H1 (cell line): ENCODE measurements around the gene NT5M. TPM values are rescaled to one million over a fixed set of nuclear protein-coding genes. Genes with fewer than 3 reads are reported as not detected.
A peak's percentile ranks its signal among the peaks of the same experiment; 100 is the strongest.

Experiments
- CTCF ChIA-PET: fragments of 300-600 bp; sonication (Branson Sonifier 250); formaldehyde crosslinking; loops from one replicate; lab custom pipeline; 2021; ENCODE audit not compliant: partially characterized antibody; lab: Charles Lee
- POLR2A ChIA-PET: fragments of 300-600 bp; sonication (Branson Sonifier 250); formaldehyde crosslinking; loops from one replicate; lab custom pipeline; 2021; ENCODE audit warnings: inconsistent platforms; ENCODE audit not compliant: partially characterized antibody; lab: Charles Lee
- DNase-seq, 2 experiments: peaks; one replicate each; pipeline versions ENCODE4 v3.0.0 to v3.0.0-alpha.2; 2010 to 2022; ENCODE audit warnings: low spot score in 2 of 2, low read depth in 1 of 2, mixed read lengths in 1 of 2
- FAIRE-seq: peaks from 2 replicates; lab custom pipeline; 2011; peaks lifted over from hg19 to GRCh38; lab: Jason Lieb, UNC
- H2AFZ ChIP-seq: 2 replicates; pipeline ENCODE4 v1.8.1; 2012; ENCODE audit warnings: low read length, inconsistent platforms
- H2AK5ac ChIP-seq: 2 replicates; pipeline ENCODE4 v1.6.1; 2013; ENCODE audit warnings: low read depth, low read length
- H2BK120ac ChIP-seq: replicated peaks from 2 replicates; pipeline ENCODE3; 2013; ENCODE audit warnings: low read depth, low read length, inconsistent platforms
- H2BK12ac ChIP-seq: 2 replicates; pipeline ENCODE4 v1.6.1; 2013; ENCODE audit warnings: low read depth, low read length
- H2BK15ac ChIP-seq: 2 replicates; pipeline ENCODE4 v1.6.1; 2013; ENCODE audit warnings: low read length
- H2BK20ac ChIP-seq: 2 replicates; pipeline ENCODE4 v1.6.1; 2013; ENCODE audit warnings: low read length
- H2BK5ac ChIP-seq: 2 replicates; pipeline ENCODE4 v1.6.1; 2013; ENCODE audit warnings: low read depth, low read length
- H3K14ac ChIP-seq: 2 replicates; pipeline ENCODE4 v1.6.1; 2013; ENCODE audit warnings: inconsistent platforms; ENCODE audit not compliant: insufficient read length
- H3K18ac ChIP-seq: 2 replicates; pipeline ENCODE4 v1.6.1; 2013; ENCODE audit warnings: low read length; ENCODE audit errors: extremely low read depth
- H3K23ac ChIP-seq: 2 replicates; pipeline ENCODE4 v1.6.1; 2013; ENCODE audit warnings: inconsistent platforms; ENCODE audit not compliant: insufficient read length
- H3K23me2 ChIP-seq: 2 replicates; pipeline ENCODE4 v1.6.1; 2013; ENCODE audit warnings: low read depth, low read length
- H3K27ac ChIP-seq: 2 replicates; pipeline ENCODE4 v1.6.1; 2011; ENCODE audit warnings: low read depth, low read length, inconsistent platforms
- H3K27me3 ChIP-seq, 4 experiments: replicated peaks in 1 of 4; 1 replicate in 1 of 4; 2 replicates in 3 of 4; pipeline versions ENCODE4 v1.6.1 to v1.8.1; 2011 to 2013; ENCODE audit warnings: low read length in 3 of 4, mild to moderate bottlenecking in 3 of 4, inconsistent platforms in 2 of 4, mixed read lengths in 2 of 4, moderate library complexity in 1 of 4; ENCODE audit not compliant: control insufficient read depth in 3 of 4, insufficient read depth in 3 of 4; ENCODE audit errors: extremely low read depth in 1 of 4
- H3K36me3 ChIP-seq, 4 experiments: 2 replicates each; pipeline versions ENCODE4 v1.6.1 to v1.8.1; 2011 to 2013; ENCODE audit warnings: mild to moderate bottlenecking in 4 of 4, low read length in 3 of 4, moderate library complexity in 2 of 4, control low read depth in 1 of 4, inconsistent platforms in 1 of 4; ENCODE audit not compliant: insufficient read depth in 4 of 4, control insufficient read depth in 2 of 4
- H3K4ac ChIP-seq: replicated peaks from 2 replicates; pipeline ENCODE3; 2013; ENCODE audit warnings: low read length, low read depth, mixed read lengths, inconsistent platforms; ENCODE audit not compliant: insufficient read length
- H3K4me1 ChIP-seq, 4 experiments: replicated peaks in 1 of 4; 1 replicate in 1 of 4; 2 replicates in 3 of 4; pipeline versions ENCODE4 v1.6.1 to v1.8.1; 2011 to 2013; ENCODE audit warnings: low read length in 3 of 4, inconsistent platforms in 2 of 4, mixed read lengths in 1 of 4; ENCODE audit not compliant: insufficient read depth in 4 of 4, control insufficient read depth in 3 of 4
- H3K4me2 ChIP-seq, 2 experiments: 2 replicates each; pipeline versions ENCODE4 v1.6.1 to v1.8.1; 2011 to 2013; ENCODE audit warnings: low read depth in 2 of 2, low read length in 2 of 2, control low read depth in 1 of 2, inconsistent platforms in 1 of 2, mild to moderate bottlenecking in 1 of 2; ENCODE audit not compliant: insufficient read depth in 1 of 2
- H3K4me3 ChIP-seq, 4 experiments: fragments of 200-600, 300-600 bp in 1 of 4; sonication (generic), shearing (Covaris generic), sonication (Bioruptor Twin) in 1 of 4; 2 replicates each; pipeline versions ENCODE4 v1.5.1 to v1.8.1; 2011 to 2016; ENCODE audit warnings: low read length in 4 of 4, low read depth in 3 of 4, control low read depth in 2 of 4, inconsistent platforms in 2 of 4, mild to moderate bottlenecking in 2 of 4, mixed read lengths in 1 of 4, moderate library complexity in 1 of 4; ENCODE audit not compliant: insufficient read depth in 2 of 4; ENCODE audit errors: extremely low read depth in 1 of 4
- H3K56ac ChIP-seq: replicated peaks from 2 replicates; pipeline ENCODE3; 2013; ENCODE audit warnings: low read depth, mild to moderate bottlenecking, mixed read lengths, low read length, inconsistent platforms; ENCODE audit not compliant: insufficient read length
- H3K79me1 ChIP-seq: 2 replicates; pipeline ENCODE4 v1.6.1; 2013; ENCODE audit warnings: low read depth, low read length, control low read depth
- H3K79me2 ChIP-seq, 2 experiments: 2 replicates each; pipeline versions ENCODE4 v1.6.1 to v1.8.1; 2012 to 2013; ENCODE audit warnings: low read length in 2 of 2, mild to moderate bottlenecking in 2 of 2, inconsistent platforms in 1 of 2; ENCODE audit not compliant: insufficient read depth in 2 of 2, control insufficient read depth in 1 of 2
- H3K9ac ChIP-seq, 4 experiments: replicated peaks in 1 of 4; 1 replicate in 1 of 4; 2 replicates in 3 of 4; pipeline versions ENCODE4 v1.6.1 to v1.8.1; 2011 to 2013; ENCODE audit warnings: low read depth in 3 of 4, low read length in 3 of 4, control low read depth in 2 of 4, mild to moderate bottlenecking in 2 of 4, moderate library complexity in 2 of 4, inconsistent platforms in 1 of 4; ENCODE audit errors: extremely low read depth in 1 of 4
- H3K9me3 ChIP-seq, 2 experiments: 2 replicates each; pipeline versions ENCODE4 v1.6.1 to v1.8.1; 2012 to 2013; ENCODE audit warnings: mild to moderate bottlenecking in 2 of 2, moderate library complexity in 2 of 2, control low read depth in 1 of 2, inconsistent platforms in 1 of 2, low read depth in 1 of 2, low read length in 1 of 2, mixed read lengths in 1 of 2; ENCODE audit not compliant: insufficient read depth in 2 of 2
- H4K20me1 ChIP-seq, 2 experiments: replicated peaks in 1 of 2; 2 replicates each; pipeline versions ENCODE3 to v1.8.1; 2011 to 2013; ENCODE audit warnings: inconsistent platforms in 2 of 2, low read length in 2 of 2, mild to moderate bottlenecking in 1 of 2; ENCODE audit not compliant: insufficient read depth in 2 of 2, control insufficient read depth in 1 of 2
- H4K5ac ChIP-seq: 2 replicates; pipeline ENCODE4 v1.6.1; 2013; ENCODE audit warnings: low read length, low read depth, mixed read lengths, inconsistent platforms; ENCODE audit not compliant: insufficient read length
- H4K8ac ChIP-seq: 2 replicates; pipeline ENCODE4 v1.8.0; 2013; ENCODE audit warnings: mild to moderate bottlenecking, moderate library complexity, low read length, inconsistent platforms; ENCODE audit not compliant: insufficient read depth; ENCODE audit errors: extremely low read depth
- H4K91ac ChIP-seq: replicated peaks from 2 replicates; pipeline ENCODE3; 2013; ENCODE audit warnings: low read length, mixed read lengths, inconsistent platforms; ENCODE audit not compliant: insufficient read length
- CBX5 ChIP-seq: fragments of 300-800, 300-1000 bp; sonication (generic); IDR thresholded peaks from 2 replicates; pipeline ENCODE4 v1.7.1; 2016; ENCODE audit warnings: antibody characterized with exemption, low read length, low read depth
- EGR1 ChIP-seq: IDR thresholded peaks from 2 replicates; pipeline ENCODE4 v1.6.1; 2011; ENCODE audit warnings: low read depth, low read length, borderline replicate concordance
- FOSL1 ChIP-seq: IDR thresholded peaks from 2 replicates; pipeline ENCODE4 v1.6.1; 2011; ENCODE audit warnings: mild to moderate bottlenecking, low read depth, low read length, moderate library complexity; ENCODE audit not compliant: insufficient read depth
- HDAC6 ChIP-seq: IDR thresholded peaks from one replicate; pipeline ENCODE4 v1.7.1; 2012; ENCODE audit warnings: low read depth, mild to moderate bottlenecking, inconsistent platforms, low read length, moderate library complexity
- JUND ChIP-seq: IDR thresholded peaks from 2 replicates; pipeline ENCODE4 v1.6.1; 2011; ENCODE audit warnings: mild to moderate bottlenecking, improper control_type of control experiment, low read length
- KDM5A ChIP-seq: fragments of 200-600 bp; IDR thresholded peaks from 2 replicates; pipeline ENCODE4 v1.7.1; 2012; ENCODE audit warnings: mild to moderate bottlenecking, low read length, inconsistent platforms, mixed read lengths
- MAFK ChIP-seq: IDR thresholded peaks from 2 replicates; pipeline ENCODE4 v1.6.1; 2012; ENCODE audit warnings: low read depth, mild to moderate bottlenecking, improper control_type of control experiment, low read length
- NANOG ChIP-seq: IDR thresholded peaks from 2 replicates; pipeline ENCODE4 v1.6.1; 2011; ENCODE audit warnings: low read length, low read depth, mild to moderate bottlenecking, inconsistent platforms; ENCODE audit not compliant: insufficient read depth, poor library complexity, severe bottlenecking
- RBBP5 ChIP-seq: IDR thresholded peaks from 2 replicates; pipeline ENCODE4 v1.7.1; 2012; ENCODE audit warnings: low read depth, mild to moderate bottlenecking, inconsistent platforms, low read length, moderate library complexity, borderline replicate concordance
- SIRT6 ChIP-seq: IDR thresholded peaks from one replicate; pipeline ENCODE4 v1.7.1; 2012; ENCODE audit warnings: low read length, inconsistent platforms
- SUZ12 ChIP-seq: fragments of 200-600 bp; sonication (generic); IDR thresholded peaks from 2 replicates; pipeline ENCODE4 v1.6.1; 2012; ENCODE audit warnings: mild to moderate bottlenecking, inconsistent platforms, low read length, moderate library complexity, mixed read lengths
- TAF1 ChIP-seq: IDR thresholded peaks from 2 replicates; pipeline ENCODE4 v1.6.1; 2011; ENCODE audit warnings: mild to moderate bottlenecking, low read depth, low read length
- USF2 ChIP-seq: IDR thresholded peaks from 2 replicates; pipeline ENCODE4 v1.6.1; 2011; ENCODE audit warnings: low read length, improper control_type of control experiment
- WGBS, 2 experiments: shearing (Covaris generic) in 1 of 2; methylation state at CpG; one replicate each; pipeline versions ENCODE4 v1.1.6 to v1.1.7; 2013 to 2015; ENCODE audit warnings: low lambda C conversion rate in 2 of 2, mixed read lengths in 2 of 2, inconsistent platforms in 1 of 2, low coverage in 1 of 2, missing lambda C conversion rate in 1 of 2; ENCODE audit not compliant: insufficient replicate concordance in 2 of 2, insufficient coverage in 1 of 2, insufficient read length in 1 of 2; ENCODE audit errors: extremely low coverage in 1 of 2, missing lambda C conversion rate in 1 of 2; 5-methylcytosine and 5-hydroxymethylcytosine counted together
- polyA plus RNA-seq, 7 experiments: library from polyadenylated mRNA; depleted of rRNA in 3 of 7; stranded (reverse) in 5 of 7; unstranded in 2 of 7; fragments of >200 nt in 5 of 7; fragments of 200-250 nt in 2 of 7; gene quantifications; 1 replicate in 5 of 7; 2 replicates in 1 of 7; 4 replicates in 1 of 7; pipeline versions ENCODE4 v1.2.1 to v1.2.3, GENCODE V29; 2011 to 2013; ENCODE audit warnings: missing spikeins in 2 of 7, mixed read lengths in 2 of 7
- total RNA-seq: library from RNA; stranded (reverse); fragmentation: NEBNext Ultra II Directional; extraction: Animal tissue kit (Norgen Biotek cat#: 25700); gene quantifications from 2 replicates; pipeline ENCODE4 v1.2.1, GENCODE V29; 2021

Gene NT5M
- total and polyA plus RNA-seq, 2 of the 8 experiments (the other 6 are each of a cell fraction or from before 2014, with no cell fraction given), result 7.6 to 18.2 TPM

DNA sequence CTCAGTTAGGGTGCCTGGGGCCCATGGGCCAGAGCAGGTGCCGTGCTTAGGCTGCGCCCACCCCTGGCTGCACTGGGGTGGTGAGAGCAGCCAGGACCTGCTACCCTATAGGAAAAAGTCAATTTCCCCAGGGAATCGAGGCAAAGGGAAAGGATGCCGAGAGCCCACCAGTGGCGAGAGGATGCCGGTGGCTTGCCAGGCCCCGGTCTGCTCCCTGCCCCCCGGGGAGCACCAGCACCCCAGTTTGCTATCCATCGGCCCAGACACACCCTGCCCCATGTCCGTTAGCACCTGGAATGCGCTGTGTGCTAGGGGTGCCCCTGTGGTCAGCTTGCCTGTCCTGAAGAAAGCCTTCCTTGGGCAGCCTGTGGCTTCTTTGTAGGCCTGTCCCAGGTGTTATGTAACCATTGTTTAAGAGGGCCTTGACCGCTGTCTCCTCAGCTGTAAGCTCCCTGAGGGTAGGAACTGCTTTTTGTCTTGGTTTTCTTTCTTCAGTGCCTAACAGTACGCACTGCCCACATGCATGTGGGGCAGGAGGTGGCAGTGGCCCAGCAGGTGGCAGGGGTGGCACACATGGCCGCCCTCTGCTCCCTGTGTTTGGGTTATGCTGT lies 40.8 kb downstream of the NT5M start:
- no peak overlapping the region for H3K4me2 ChIP-seq
- no peak for FAIRE-seq

More for the DNA sequence above, 40.8 kb downstream of the NT5M start:
- H3K56ac ChIP-seq, result no peak overlapping the region
- WGBS, 2 experiments, result 93% methylated on average over 13 of the region's 14 CpGs; no CpG with 5 or more reads in 1 of the 2 experiments
- no peak overlapping the region for H4K8ac ChIP-seq
- H3K4me3 ChIP-seq, result no peak overlapping the region
- no peak overlapping the region for H2AK5ac ChIP-seq
- TF ChIP-seq SIRT6 (no peak), JUND (no peak), HDAC6 (no peak), EGR1 (no peak), MAFK (no peak), TAF1 (no peak), RBBP5 (no peak), KDM5A (no peak), NANOG (no peak), USF2 (no peak), FOSL1 (no peak), CBX5 (no peak), SUZ12 (no peak)
- H2BK5ac ChIP-seq, result peak overlapping the region; percentile 19
- no peak overlapping the region for H2BK120ac ChIP-seq
- no peak overlapping the region for H3K14ac ChIP-seq
- POLR2A ChIA-PET, result interaction anchor here (1.0 kb wide), 1 partner anchor 8 kb away, joined by 3 read pairs; no protein-coding TSS in a partner anchor
- H4K20me1 ChIP-seq, result no peaks in the 10 kb centered on the region
- H3K27me3 ChIP-seq, result no peaks in the 10 kb centered on the region
- no peak overlapping the region for H3K18ac ChIP-seq
- H2BK12ac ChIP-seq, result no peak overlapping the region
- H3K4ac ChIP-seq, result no peak overlapping the region
- H4K5ac ChIP-seq, result no peak overlapping the region
- no peak overlapping the region for H2BK20ac ChIP-seq
- no peaks in the 10 kb centered on the region for H3K36me3 ChIP-seq
- H4K91ac ChIP-seq, result no peak overlapping the region
- CTCF ChIA-PET, result interaction anchor here (0.6 to 4.2 kb wide), 3 partner anchors 11 to 575 kb away, joined by 3 to 22 read pairs (median 5); no protein-coding TSS in a partner anchor
- no peak overlapping the region for H3K27ac ChIP-seq
- no peaks in the 10 kb centered on the region; the same call in 1 of the 2 replicates for H3K23me2 ChIP-seq
- no peaks in the 10 kb centered on the region for H3K79me1 ChIP-seq
- DNase-seq, result peak in 1 of 2 experiments; percentile 41
- no peak overlapping the region for H2AFZ ChIP-seq
- no peak overlapping the region for H3K9ac ChIP-seq
- H3K9me3 ChIP-seq, result no peaks in the 10 kb centered on the region
- no peaks in the 10 kb centered on the region for H3K4me1 ChIP-seq
- no peak overlapping the region for H2BK15ac ChIP-seq
- no peak overlapping the region for H3K23ac ChIP-seq
- no peaks in the 10 kb centered on the region for H3K79me2 ChIP-seq
